Renal cortex interstitium (tissue), 11 donors: ENCODE results near the gene MSMO1. TPM values are rescaled to one million over a fixed set of nuclear protein-coding genes. Genes with fewer than 3 reads are reported as not detected.

Experiments used
- DNase-seq, 11 donors: peaks; one replicate each; pipeline ENCODE4 v3.0.0-alpha.2; 2013; ENCODE audit warnings: low read depth in 9 of 11, low spot score in 4 of 11; ENCODE audit errors: extremely low read depth in 1 of 11
- polyA plus RNA-seq, 3 donors: library from polyadenylated mRNA; unstranded; fragments of 120-200 nt; gene quantifications; one replicate each; pipeline ENCODE4 v1.2.1, GENCODE V29; 2013; ENCODE audit not compliant: insufficient read length in 3 of 3

Gene MSMO1
- polyA plus RNA-seq, 3 donors = 64.2 to 80.4 (median 80.3) TPM

GRCh38 chr4:165379678-165380064 lies 52.2 kb downstream of the MSMO1 start:
- DNase-seq = peak in 1 of 11 donors; percentile 19

- DNase-seq = no peak
Measured at GRCh38 chr4:165380805-165381204, 53.3 kb downstream of the MSMO1 start.

- DNase-seq = no peak
Measured at GRCh38 chr4:165381821-165382373, 54.4 kb downstream of the MSMO1 start.

GRCh38 chr4:165382640-165383039 lies 55.2 kb downstream of the MSMO1 start:
- no peak for DNase-seq

- DNase-seq = no peak
Measured at GRCh38 chr4:165383591-165384073, 56.2 kb downstream of the MSMO1 start.

- DNase-seq = no peak
Measured at GRCh38 chr4:165384186-165384585, 56.7 kb downstream of the MSMO1 start.

- peak in 3 of 11 donors; percentile 54 to 69 (median 65) for DNase-seq
Measured at GRCh38 chr4:165384598-165384997, 57.1 kb downstream of the MSMO1 start.

GRCh38 chr4:165385126-165385525 lies 57.7 kb downstream of the MSMO1 start:
- no peak for DNase-seq

- DNase-seq = no peak
Measured at GRCh38 chr4:165386328-165386727, 58.9 kb downstream of the MSMO1 start.

- no peak for DNase-seq
Measured at GRCh38 chr4:165388756-165389155, 61.3 kb downstream of the MSMO1 start.

Other genes with a start within 250 kb of the MSMO1 start
- 10 to 100 TPM; 30.4 to 36.7 (median 33.3) TPM for gene TMEM192, start 214.8 kb upstream of the MSMO1 start, polyA plus RNA-seq
- gene KLHL2, start 120.1 kb upstream of the MSMO1 start, polyA plus RNA-seq = 10 to 100 TPM; 17.9 to 22.8 (median 22.3) TPM
- 100 to 1,000 TPM in 2 of 3 donors, 10 to 100 TPM in 1; 99.2 to 155 (median 122) TPM for gene CPE, start 51.3 kb downstream of the MSMO1 start, polyA plus RNA-seq